H1 (cell line): ENCODE results near the gene UROD. TPM values are rescaled to one million over a fixed set of nuclear protein-coding genes. Genes with fewer than 3 reads are reported as not detected.

Experiments
- ASH2L ChIP-seq: fragments of 200-600, 300-600 bp; sonication (generic); IDR thresholded peaks from one replicate; pipeline ENCODE4 v1.7.1; 2017; ENCODE audit warnings: low read length
- E2F6 ChIP-seq: IDR thresholded peaks from 2 replicates; pipeline ENCODE4 v1.6.1; 2012; ENCODE audit warnings: inconsistent platforms
- EZH2 ChIP-seq: fragments of 200-600 bp; sonication (generic); IDR thresholded peaks from 2 replicates; pipeline ENCODE4 v1.7.1; 2012; ENCODE audit warnings: low read depth, mild to moderate bottlenecking, moderate library complexity, low read length, inconsistent platforms; ENCODE audit not compliant: severe bottlenecking
- GTF2F1 ChIP-seq: IDR thresholded peaks from 2 replicates; pipeline ENCODE4 v1.6.1; 2012; ENCODE audit warnings: low read depth, low read length, improper control_type of control experiment, borderline replicate concordance
- MAFK ChIP-seq: IDR thresholded peaks from 2 replicates; pipeline ENCODE4 v1.6.1; 2012; ENCODE audit warnings: low read depth, mild to moderate bottlenecking, improper control_type of control experiment, low read length
- POLR2AphosphoS5 ChIP-seq: IDR thresholded peaks from 2 replicates; pipeline ENCODE4 v1.6.1; 2011; ENCODE audit warnings: low read depth, low read length
- SIX5 ChIP-seq: IDR thresholded peaks from 2 replicates; pipeline ENCODE4 v1.6.1; 2011; ENCODE audit warnings: mild to moderate bottlenecking, low read depth, low read length
- SUZ12 ChIP-seq: fragments of 200-600 bp; sonication (generic); IDR thresholded peaks from 2 replicates; pipeline ENCODE4 v1.6.1; 2012; ENCODE audit warnings: mild to moderate bottlenecking, inconsistent platforms, low read length, moderate library complexity, mixed read lengths
- TCF12 ChIP-seq: IDR thresholded peaks from 2 replicates; pipeline ENCODE4 v1.6.1; 2011; ENCODE audit warnings: low read depth, mild to moderate bottlenecking, low read length
- polyA plus RNA-seq, 7 experiments: library from polyadenylated mRNA; depleted of rRNA in 3 of 7; stranded (reverse) in 5 of 7; unstranded in 2 of 7; fragments of >200 nt in 5 of 7; fragments of 200-250 nt in 2 of 7; gene quantifications; 1 replicate in 5 of 7; 2 replicates in 1 of 7; 4 replicates in 1 of 7; pipeline versions ENCODE4 v1.2.1 to v1.2.3, GENCODE V29; 2011 to 2013; ENCODE audit warnings: missing spikeins in 2 of 7, mixed read lengths in 2 of 7
- total RNA-seq: library from RNA; stranded (reverse); fragmentation: NEBNext Ultra II Directional; extraction: Animal tissue kit (Norgen Biotek cat#: 25700); gene quantifications from 2 replicates; pipeline ENCODE4 v1.2.1, GENCODE V29; 2021

The UROD gene
- total and polyA plus RNA-seq, 2 of the 8 experiments (the other 6 are each of a cell fraction or from before 2014, with no cell fraction given), result 86.6 to 220 TPM

- TF ChIP-seq TCF12 (no peak), SIX5 (no peak), SUZ12 (no peak), GTF2F1 (no peak), E2F6 (no peak), EZH2 (no peak), POLR2AphosphoS5 (no peak), ASH2L (no peak), MAFK (no peak)
Observed at GRCh38 chr1:45013551-45014209, 1.6 kb downstream of the UROD start (continued).
